ENCODE data around the gene ZNF521.

DNA sequence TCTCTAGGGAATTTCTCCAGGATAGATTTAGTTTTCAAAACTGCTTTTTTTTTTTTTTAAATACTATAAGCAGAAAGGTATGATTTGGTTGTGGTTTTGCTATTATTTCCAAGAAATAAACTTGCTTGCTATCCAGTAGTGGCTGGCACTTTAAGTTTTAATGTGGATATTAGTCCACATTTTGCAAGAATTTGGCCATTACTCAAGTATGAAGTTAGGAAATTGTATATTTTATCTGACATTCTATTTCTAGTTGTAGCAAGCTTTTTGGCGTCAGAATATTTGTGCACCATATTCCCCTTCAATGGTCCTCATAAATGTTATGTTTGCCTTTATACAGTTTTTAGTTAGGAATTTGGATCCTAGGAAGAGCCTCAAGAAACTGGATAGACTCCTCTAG is 226.3 kb downstream of the ZNF521 start:
- no peak for TF ChIP-seq POLR2A (IDR thresholded peaks at IDR 0.05)
- TF ChIP-seq, protein P1, sequence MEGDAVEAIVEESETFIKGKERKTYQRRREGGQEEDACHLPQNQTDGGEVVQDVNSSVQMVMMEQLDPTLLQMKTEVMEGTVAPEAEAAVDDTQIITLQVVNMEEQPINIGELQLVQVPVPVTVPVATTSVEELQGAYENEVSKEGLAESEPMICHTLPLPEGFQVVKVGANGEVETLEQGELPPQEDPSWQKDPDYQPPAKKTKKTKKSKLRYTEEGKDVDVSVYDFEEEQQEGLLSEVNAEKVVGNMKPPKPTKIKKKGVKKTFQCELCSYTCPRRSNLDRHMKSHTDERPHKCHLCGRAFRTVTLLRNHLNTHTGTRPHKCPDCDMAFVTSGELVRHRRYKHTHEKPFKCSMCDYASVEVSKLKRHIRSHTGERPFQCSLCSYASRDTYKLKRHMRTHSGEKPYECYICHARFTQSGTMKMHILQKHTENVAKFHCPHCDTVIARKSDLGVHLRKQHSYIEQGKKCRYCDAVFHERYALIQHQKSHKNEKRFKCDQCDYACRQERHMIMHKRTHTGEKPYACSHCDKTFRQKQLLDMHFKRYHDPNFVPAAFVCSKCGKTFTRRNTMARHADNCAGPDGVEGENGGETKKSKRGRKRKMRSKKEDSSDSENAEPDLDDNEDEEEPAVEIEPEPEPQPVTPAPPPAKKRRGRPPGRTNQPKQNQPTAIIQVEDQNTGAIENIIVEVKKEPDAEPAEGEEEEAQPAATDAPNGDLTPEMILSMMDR (IDR thresholded peaks at IDR 0.05): no peak
